ENCODE results near the gene ROBO3.

DNA sequence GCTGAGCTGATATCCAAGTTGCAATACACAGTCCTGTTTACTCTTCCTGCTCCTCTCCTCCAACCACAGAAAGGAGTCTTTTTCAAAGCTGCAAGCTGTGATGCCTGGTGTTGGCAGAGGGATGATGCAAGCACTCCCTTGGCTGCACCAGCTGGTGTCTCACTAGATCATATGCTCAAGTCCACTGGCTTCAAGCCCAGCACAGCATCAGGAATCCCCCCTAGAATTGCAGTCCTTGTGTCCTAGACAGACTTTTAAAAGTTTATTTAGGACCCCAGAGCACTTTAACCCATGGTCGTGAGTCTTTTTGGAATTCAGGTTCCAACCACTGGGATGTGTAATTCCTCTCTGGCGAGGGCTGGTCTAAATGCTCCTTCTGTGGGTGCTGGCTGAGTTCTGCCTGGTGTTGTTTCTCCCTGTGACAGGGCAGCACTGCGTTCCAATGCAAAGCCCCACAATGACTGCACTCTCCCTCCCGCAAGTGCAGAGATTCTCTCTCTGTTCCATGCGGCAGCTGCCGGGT is 51.9 kb downstream of the ROBO3 start:
- TF ChIP-seq CTCF (IDR thresholded peaks at IDR 0.05) (no peak), POLR2AphosphoS5 (IDR thresholded peaks at IDR 0.05; ENCODE audit: insufficient read depth in 1 of 2, low read depth in 1 of 2) (no peak)

Data from vagina (tissue), 2 donors.